ENCODE data around the gene CISD3. TPM values are rescaled to one million over a fixed set of nuclear protein-coding genes. Genes with fewer than 3 reads are reported as not detected.
A peak's percentile ranks its signal among the peaks of the same experiment; 100 is the strongest.

Gene CISD3
- total and polyA plus RNA-seq, 2 of the 8 experiments (the other 6 are each of a cell fraction or from before 2014, with no cell fraction given), result 9.4 to 11.1 TPM

DNA sequence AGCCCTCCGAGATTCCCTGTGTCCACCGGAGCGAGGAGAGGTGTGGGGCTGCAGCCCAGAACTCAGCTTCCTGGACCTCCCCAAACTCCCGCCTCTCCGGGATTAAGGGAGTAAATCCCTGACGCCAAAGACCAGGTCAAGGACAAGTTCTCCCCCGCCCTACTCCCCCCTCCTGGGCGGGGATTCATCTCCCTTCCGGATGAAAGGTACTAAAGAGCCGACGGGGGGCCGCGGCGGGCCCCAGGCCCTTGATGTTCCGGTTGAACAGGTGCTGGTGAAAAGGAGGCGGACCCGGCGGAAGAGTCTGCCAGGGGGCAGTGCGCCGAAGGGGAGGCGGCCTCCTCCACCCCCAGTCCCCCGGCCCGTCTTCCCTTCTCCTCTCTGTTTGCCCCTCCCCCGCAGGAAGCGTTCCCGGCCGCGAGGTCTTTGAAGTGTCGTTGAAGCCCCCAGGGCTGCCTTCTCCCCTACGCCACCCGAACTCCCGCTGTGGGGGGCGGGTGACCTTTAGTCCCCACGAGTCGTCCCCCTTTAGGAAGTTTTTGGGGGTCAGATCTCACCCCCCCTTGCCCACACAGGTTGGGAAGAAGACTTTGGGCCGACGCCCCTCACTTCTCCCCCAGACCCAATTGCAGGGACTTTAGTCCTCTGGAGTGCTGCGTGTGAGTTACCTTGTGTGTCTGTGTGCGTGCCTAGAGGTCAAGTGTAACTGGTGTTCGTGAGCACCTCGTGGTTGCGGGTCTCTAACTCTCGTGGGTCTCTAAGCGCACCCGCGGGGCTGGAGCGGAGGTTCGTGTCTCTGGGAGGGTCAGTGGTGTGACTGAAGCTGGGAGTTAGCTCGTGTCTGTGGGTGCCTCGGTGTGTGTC lies 26.2 kb upstream of the CISD3 start:
- DNase-seq (ENCODE audit: low read depth in 1 of 2, low spot score in 2 of 2), result peak; percentile 94
- Histone ChIP-seq H3K23ac (ENCODE audit: insufficient read length) (no peak overlapping the region), H4K20me1 (replicated peaks in 1 of 2; ENCODE audit: control insufficient read depth in 1 of 2, insufficient read depth in 2 of 2, low read length in 2 of 2) (peaks cover 5 to 17% of the 10 kb centered on the region in 2 experiments), H2BK120ac (replicated peaks; ENCODE audit: low read depth, low read length) (no peak overlapping the region), H3K9me3 (ENCODE audit: insufficient read depth in 2 of 2, low read depth in 1 of 2, low read length in 1 of 2) (no peaks in the 10 kb centered on the region), H3K4me3 (ENCODE audit: extremely low read depth in 1 of 4, insufficient read depth in 2 of 4, low read depth in 3 of 4, low read length in 4 of 4) (peak overlapping the region; percentile 43 to 76 (median 52); a peak in 7 of 8 replicates), H2BK12ac (ENCODE audit: low read depth, low read length) (peak overlapping the region; percentile 10; the same call in 1 of the 2 replicates), H3K23me2 (ENCODE audit: low read depth, low read length) (peaks cover 28% of the 10 kb centered on the region), H2AFZ (ENCODE audit: low read length) (no peak overlapping the region), H3K4ac (replicated peaks; ENCODE audit: insufficient read length, low read depth, low read length) (no peak overlapping the region), H3K27me3 (replicated peaks in 1 of 4; ENCODE audit: control insufficient read depth in 3 of 4, extremely low read depth in 1 of 4, insufficient read depth in 3 of 4, low read length in 3 of 4) (peaks cover 31 to 84% (median 74%) of the 10 kb centered on the region in 4 experiments), H3K79me1 (ENCODE audit: low read depth, low read length) (no peaks in the 10 kb centered on the region), H3K56ac (replicated peaks; ENCODE audit: insufficient read length, low read depth, low read length) (no peak overlapping the region), H3K79me2 (ENCODE audit: control insufficient read depth in 1 of 2, insufficient read depth in 2 of 2, low read length in 2 of 2) (no peaks in the 10 kb centered on the region), H3K9ac (replicated peaks in 1 of 4; ENCODE audit: extremely low read depth in 1 of 4, low read depth in 3 of 4, low read length in 3 of 4) (no peak overlapping the region; a peak in 1 of 7 replicates), H3K4me1 (replicated peaks in 1 of 4; ENCODE audit: control insufficient read depth in 3 of 4, insufficient read depth in 4 of 4, low read length in 3 of 4) (peaks cover 15 to 44% (median 32%) of the 10 kb centered on the region in 4 experiments), H2BK15ac (ENCODE audit: low read length) (0 out of 2 replicates have a peak overlapping the region, but pooled peaks have one; percentile 20), H4K5ac (ENCODE audit: insufficient read length, low read depth, low read length) (no peak overlapping the region), H3K18ac (ENCODE audit: extremely low read depth, low read length) (peak overlapping the region; percentile 78; the same call in 1 of the 2 replicates), H3K36me3 (ENCODE audit: control insufficient read depth in 2 of 4, insufficient read depth in 4 of 4, low read length in 3 of 4) (no peaks in the 10 kb centered on the region), H3K14ac (ENCODE audit: insufficient read length) (no peak overlapping the region), H4K91ac (replicated peaks; ENCODE audit: insufficient read length, low read length) (peak overlapping the region; percentile 15), H2BK5ac (ENCODE audit: low read depth, low read length) (0 out of 2 replicates have a peak overlapping the region, but pooled peaks have one; percentile 44), H2BK20ac (ENCODE audit: low read length) (no peak overlapping the region; the same call in 1 of the 2 replicates), H2AK5ac (ENCODE audit: low read depth, low read length) (no peak overlapping the region), H3K4me2 (ENCODE audit: insufficient read depth in 1 of 2, low read depth in 2 of 2, low read length in 2 of 2) (peak overlapping the region; percentile 81 to 92), H4K8ac (ENCODE audit: extremely low read depth, insufficient read depth, low read length) (peak overlapping the region; percentile 42; the same call in 1 of the 2 replicates), H3K27ac (ENCODE audit: low read depth, low read length) (no peak overlapping the region)
- POLR2A ChIA-PET (ENCODE audit: partially characterized antibody), result interaction anchor here (1.0 to 4.5 kb wide), 9 partner anchors 12 to 150 kb away, joined by 3 to 38 read pairs (median 4); no protein-coding TSS in a partner anchor
- FAIRE-seq, result no peak
- CTCF ChIA-PET (ENCODE audit: partially characterized antibody), result interaction anchor here (0.6 to 3.4 kb wide), 8 partner anchors 12 to 124 kb away, joined by 3 to 30 read pairs (median 5); no protein-coding TSS in a partner anchor
- 1% methylated on average over 36 of the region's 50 CpGs; no CpG with 5 or more reads in 1 of the 2 experiments for WGBS, 2 experiments (ENCODE audit: extremely low coverage in 1 of 2, insufficient coverage in 1 of 2, insufficient read length in 1 of 2, insufficient replicate concordance in 2 of 2, low coverage in 1 of 2, low lambda C conversion rate in 2 of 2, missing lambda C conversion rate in 1 of 2)
- peak; percentile 82 for TF ChIP-seq SP1 (IDR thresholded peaks at IDR 0.05; ENCODE audit: low read depth, low read length)
- peak; percentile 67 for TF ChIP-seq EZH2 (IDR thresholded peaks at IDR 0.05; ENCODE audit: low read depth, low read length, severe bottlenecking)
- no peak for TF ChIP-seq TBP (IDR thresholded peaks at IDR 0.05; ENCODE audit: low read depth, low read length)
- peak; percentile 72 for TF ChIP-seq NANOG (IDR thresholded peaks at IDR 0.05; ENCODE audit: insufficient read depth, low read depth, low read length, poor library complexity, severe bottlenecking)
- TF ChIP-seq BCL11A (IDR thresholded peaks at IDR 0.05; ENCODE audit: low read depth in 2 of 2, low read length in 2 of 2), result no peak
- 0 out of 2 replicates have a peak, but pooled peaks have one; percentile 20 for TF ChIP-seq YY1 (IDR thresholded peaks at IDR 0.05; ENCODE audit: low read depth, low read length)
- TF ChIP-seq TAF1 (IDR thresholded peaks at IDR 0.05; ENCODE audit: low read depth, low read length), result 0 out of 2 replicates have a peak, but pooled peaks have one; percentile 24
- peak; percentile 90 for TF ChIP-seq POLR2AphosphoS5 (IDR thresholded peaks at IDR 0.05; ENCODE audit: low read depth, low read length)
- no peak for TF ChIP-seq BRCA1 (IDR thresholded peaks at IDR 0.05; ENCODE audit: low read depth, low read length)
- TF ChIP-seq SUZ12 (IDR thresholded peaks at IDR 0.05; ENCODE audit: low read length), result no peak
- no peak; the same call in 1 of the 2 replicates for TF ChIP-seq BACH1 (IDR thresholded peaks at IDR 0.05; ENCODE audit: low read length)

All from H1 (cell line).